Glutamatergic neuron (in vitro differentiated cells): ENCODE data around the gene HACL1. TPM values are rescaled to one million over a fixed set of nuclear protein-coding genes. Genes with fewer than 3 reads are reported as not detected.

Experiments used
- DNase-seq: peaks from one replicate; pipeline ENCODE4 v3.0.0; 2022
- H3K27ac Mint-ChIP-seq: one replicate; pipeline ENCODE4 v1.8.0; 2020; ENCODE audit warnings: mild to moderate bottlenecking, mixed read lengths, inconsistent platforms; ENCODE audit not compliant: unreplicated experiment
- H3K27me3 Mint-ChIP-seq: one replicate; pipeline ENCODE4 v1.8.0; 2020; ENCODE audit warnings: mild to moderate bottlenecking, moderate library complexity, mixed read lengths, inconsistent platforms; ENCODE audit not compliant: unreplicated experiment
- H3K36me3 Mint-ChIP-seq: one replicate; pipeline ENCODE4 v1.8.0; 2020; ENCODE audit warnings: mild to moderate bottlenecking, mixed read lengths, inconsistent platforms; ENCODE audit not compliant: unreplicated experiment
- H3K4me1 Mint-ChIP-seq: one replicate; pipeline ENCODE4 v1.8.0; 2020; ENCODE audit warnings: mild to moderate bottlenecking, low read depth, mixed read lengths, inconsistent platforms; ENCODE audit not compliant: unreplicated experiment
- H3K4me3 Mint-ChIP-seq: one replicate; pipeline ENCODE4 v1.8.0; 2020; ENCODE audit warnings: mild to moderate bottlenecking, mixed read lengths, inconsistent platforms; ENCODE audit not compliant: unreplicated experiment
- H3K9me3 Mint-ChIP-seq: one replicate; pipeline ENCODE4 v1.8.0; 2020; ENCODE audit warnings: mild to moderate bottlenecking, moderate library complexity, mixed read lengths, inconsistent platforms; ENCODE audit not compliant: unreplicated experiment
- total RNA-seq: library from RNA; stranded (reverse); fragmentation: NEBNext Ultra II Directional; extraction: Animal tissue kit (Norgen Biotek cat#: 25700); gene quantifications from one replicate; pipeline ENCODE4 v1.2.1, GENCODE V29; 2021; ENCODE audit not compliant: unreplicated experiment
- TF ChIP-seq, protein P1 (sequence below): fragments of 200-600 bp; sonication (generic); IDR thresholded peaks from one replicate; pipeline ENCODE4 v1.5.0; 2021; ENCODE audit not compliant: partially characterized antibody, unreplicated experiment

Gene HACL1
- total RNA-seq, 1 donor from 2014 or later = 19.0 TPM

DNA sequence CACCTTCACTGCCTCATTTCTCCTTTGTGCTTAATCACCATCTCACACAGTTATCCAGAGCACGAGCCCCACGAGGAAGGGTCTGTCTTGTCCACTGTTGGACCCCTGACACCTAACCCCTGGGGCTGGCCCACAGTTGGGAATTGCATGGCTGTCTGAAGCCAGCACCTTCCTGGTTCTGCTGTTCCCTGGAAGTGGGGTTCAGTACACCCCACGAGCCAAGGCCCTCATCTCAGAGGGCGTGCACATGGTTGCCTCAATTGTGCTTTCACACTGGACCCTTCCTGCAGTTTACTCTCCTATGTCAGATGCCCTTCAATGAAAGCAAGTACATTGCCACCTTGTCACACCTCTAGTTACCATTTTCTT is 30.8 kb upstream of the HACL1 start:
- H3K4me3 Mint-ChIP-seq = no peak overlapping the region

DNA sequence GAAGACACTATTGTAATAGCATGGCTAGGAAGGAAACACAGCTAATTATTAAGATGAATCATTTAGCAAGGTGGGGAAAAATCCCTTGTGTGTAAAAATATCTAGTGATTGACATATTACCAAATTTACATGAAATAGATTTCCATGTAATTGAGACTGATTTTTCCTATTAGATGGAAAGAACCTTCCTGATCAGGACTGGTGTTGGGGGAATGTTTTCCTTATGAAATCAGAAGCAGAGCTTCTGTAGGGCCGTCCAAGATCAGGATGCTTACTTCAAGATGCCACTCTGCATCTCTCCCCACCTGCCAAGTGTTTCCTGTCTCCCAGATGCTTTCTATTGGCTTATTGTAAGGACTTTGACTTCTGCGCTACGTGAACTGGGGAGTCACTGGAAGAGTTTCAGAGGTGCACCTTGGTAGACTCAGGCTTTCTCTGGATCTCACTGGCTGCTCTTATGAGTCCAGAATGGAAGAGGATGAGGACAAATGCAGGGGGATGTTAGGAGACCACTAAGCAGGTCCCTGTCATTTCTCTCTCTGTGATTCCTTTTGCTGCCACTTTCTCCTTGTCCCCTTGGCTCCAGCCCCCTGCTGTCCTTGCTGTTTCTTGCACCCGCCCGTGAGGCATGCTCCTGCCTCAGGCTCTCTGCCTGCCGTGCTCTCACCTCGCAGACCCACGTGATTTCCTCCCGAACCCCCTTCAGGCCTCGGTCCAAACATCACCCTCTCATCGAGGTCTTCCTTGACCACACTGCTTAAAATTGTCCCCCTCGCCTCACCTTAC is 30.2 kb upstream of the HACL1 start:
- Mint-ChIP-seq H3K9me3 (no peaks in the 10 kb centered on the region), H3K4me3 (no peak overlapping the region), H3K27me3 (peaks cover 6% of the 10 kb centered on the region), H3K27ac (peak overlapping the region; percentile 31), H3K36me3 (peaks cover 6% of the 10 kb centered on the region), H3K4me1 (peaks cover 5% of the 10 kb centered on the region)
- peak; percentile 30 for DNase-seq
- TF ChIP-seq, protein P1, sequence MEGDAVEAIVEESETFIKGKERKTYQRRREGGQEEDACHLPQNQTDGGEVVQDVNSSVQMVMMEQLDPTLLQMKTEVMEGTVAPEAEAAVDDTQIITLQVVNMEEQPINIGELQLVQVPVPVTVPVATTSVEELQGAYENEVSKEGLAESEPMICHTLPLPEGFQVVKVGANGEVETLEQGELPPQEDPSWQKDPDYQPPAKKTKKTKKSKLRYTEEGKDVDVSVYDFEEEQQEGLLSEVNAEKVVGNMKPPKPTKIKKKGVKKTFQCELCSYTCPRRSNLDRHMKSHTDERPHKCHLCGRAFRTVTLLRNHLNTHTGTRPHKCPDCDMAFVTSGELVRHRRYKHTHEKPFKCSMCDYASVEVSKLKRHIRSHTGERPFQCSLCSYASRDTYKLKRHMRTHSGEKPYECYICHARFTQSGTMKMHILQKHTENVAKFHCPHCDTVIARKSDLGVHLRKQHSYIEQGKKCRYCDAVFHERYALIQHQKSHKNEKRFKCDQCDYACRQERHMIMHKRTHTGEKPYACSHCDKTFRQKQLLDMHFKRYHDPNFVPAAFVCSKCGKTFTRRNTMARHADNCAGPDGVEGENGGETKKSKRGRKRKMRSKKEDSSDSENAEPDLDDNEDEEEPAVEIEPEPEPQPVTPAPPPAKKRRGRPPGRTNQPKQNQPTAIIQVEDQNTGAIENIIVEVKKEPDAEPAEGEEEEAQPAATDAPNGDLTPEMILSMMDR = no peak

More for the DNA sequence above, 30.8 kb upstream of the HACL1 start:
- peaks cover 5% of the 10 kb centered on the region for H3K4me1 Mint-ChIP-seq
- no peaks in the 10 kb centered on the region for H3K9me3 Mint-ChIP-seq
- H3K27ac Mint-ChIP-seq = no peak overlapping the region
- H3K27me3 Mint-ChIP-seq = peaks cover 2% of the 10 kb centered on the region
- DNase-seq = no peak
- TF ChIP-seq, protein P1 = no peak
- H3K36me3 Mint-ChIP-seq = peaks cover 6% of the 10 kb centered on the region

DNA sequence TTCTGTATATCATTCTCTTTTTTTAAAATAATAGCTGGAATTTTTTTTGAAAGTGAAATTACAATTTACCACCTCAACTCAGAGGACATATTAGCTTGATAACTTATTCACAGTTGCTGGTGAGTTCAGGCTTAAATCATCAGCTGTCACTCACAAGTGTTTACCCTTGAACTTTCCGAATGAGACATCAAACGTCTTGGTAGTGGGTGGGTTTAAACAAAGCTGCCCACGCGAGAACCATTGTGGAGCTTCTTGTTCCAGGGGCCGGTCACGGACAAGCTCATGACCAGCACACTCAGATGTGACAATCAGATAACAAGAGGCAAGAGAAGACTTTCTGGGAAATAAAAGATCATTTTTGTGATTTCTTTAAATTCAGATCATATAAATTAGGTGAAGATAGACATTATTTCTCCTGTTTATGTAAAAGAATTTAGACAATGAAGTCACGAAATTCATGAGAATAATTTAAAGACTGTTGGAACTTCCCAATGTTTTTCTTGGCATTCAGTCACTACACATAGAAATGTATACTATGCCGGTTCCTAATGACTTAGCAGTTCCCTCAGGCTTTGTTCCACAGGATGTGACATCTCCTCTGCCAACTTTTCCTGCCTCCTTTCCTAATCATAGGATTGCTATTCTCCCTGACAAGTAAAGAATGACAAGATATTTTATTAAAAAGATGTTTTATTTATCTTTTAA is 29.4 kb upstream of the HACL1 start:
- Mint-ChIP-seq H3K4me1 (peaks cover 5% of the 10 kb centered on the region), H3K4me3 (no peak overlapping the region), H3K36me3 (peaks cover 6% of the 10 kb centered on the region)

DNA sequence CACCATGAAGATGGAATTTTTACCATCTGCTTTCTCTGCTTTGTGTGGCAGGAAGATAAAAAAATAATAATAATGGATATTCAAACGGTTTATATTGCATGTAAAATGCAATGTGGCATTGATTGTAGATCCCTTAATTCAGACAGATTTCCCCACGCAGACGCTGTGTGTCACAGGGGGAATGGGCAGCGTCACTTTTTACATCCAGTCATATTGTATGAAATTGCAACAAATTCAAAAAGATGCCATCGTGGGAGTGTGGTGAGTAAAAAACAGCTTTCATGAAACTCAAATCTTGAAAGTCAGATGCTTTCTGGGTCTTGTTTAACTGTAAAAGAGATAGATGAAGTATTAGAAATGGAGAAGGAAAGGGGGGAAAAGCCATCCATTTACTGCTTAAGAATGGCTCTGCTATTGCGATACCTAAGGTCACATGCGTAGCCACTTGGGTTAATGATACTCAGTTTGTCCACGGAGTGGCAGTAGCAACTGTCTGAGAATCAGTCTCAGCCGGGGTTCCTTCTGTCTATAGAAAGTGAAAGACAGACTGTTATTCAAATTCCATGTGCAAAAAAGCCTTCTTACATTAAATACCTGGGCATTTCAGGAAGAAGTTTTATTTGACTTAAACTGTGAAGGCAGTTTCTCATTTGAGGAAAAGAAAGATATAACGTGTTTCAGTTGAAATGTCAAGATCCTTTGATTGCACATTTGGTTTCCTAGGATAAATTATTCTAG is 28.7 kb upstream of the HACL1 start:
- no peaks in the 10 kb centered on the region for H3K9me3 Mint-ChIP-seq
- H3K27ac Mint-ChIP-seq = no peak overlapping the region
- peak; percentile 27 for DNase-seq
- peaks cover 6% of the 10 kb centered on the region for H3K36me3 Mint-ChIP-seq
- TF ChIP-seq, protein P1 = peak; percentile 26
- H3K27me3 Mint-ChIP-seq = peaks cover 7% of the 10 kb centered on the region
- no peak overlapping the region for H3K4me3 Mint-ChIP-seq
- peaks cover 5% of the 10 kb centered on the region for H3K4me1 Mint-ChIP-seq

More for the DNA sequence above, 29.4 kb upstream of the HACL1 start:
- Mint-ChIP-seq H3K27me3 (peaks cover 7% of the 10 kb centered on the region), H3K9me3 (no peaks in the 10 kb centered on the region), H3K27ac (no peak overlapping the region)
- TF ChIP-seq, protein P1 = no peak
- DNase-seq = no peak
